Activated CD4-positive, alpha-beta T cell treated with anti-CD3 and anti-CD28 coated beads, Interleukin-2, amount 10 ng/mL, durations not matched to agents 24 days and 14 days (primary cell): ENCODE results near the gene TEDC2. TPM values are rescaled to one million over a fixed set of nuclear protein-coding genes. Genes with fewer than 3 reads are reported as not detected.

ENCODE experiments used
- DNase-seq: peaks from one replicate; pipeline ENCODE4 v3.0.0; 2022
- H3K27ac Mint-ChIP-seq: one replicate; pipeline ENCODE4 v1.8.0; 2022; ENCODE audit warnings: mild to moderate bottlenecking, mixed read lengths
- H3K27me3 Mint-ChIP-seq: one replicate; pipeline ENCODE4 v1.8.0; 2022; ENCODE audit warnings: mixed read lengths
- H3K36me3 Mint-ChIP-seq: one replicate; pipeline ENCODE4 v1.8.0; 2022; ENCODE audit warnings: low read depth, mild to moderate bottlenecking, mixed read lengths
- H3K4me1 Mint-ChIP-seq: one replicate; pipeline ENCODE4 v1.8.0; 2021; ENCODE audit warnings: mixed read lengths
- H3K4me3 Mint-ChIP-seq: one replicate; pipeline ENCODE4 v1.8.0; 2022; ENCODE audit warnings: mild to moderate bottlenecking, moderate library complexity, mixed read lengths
- H3K9me3 Mint-ChIP-seq: one replicate; pipeline ENCODE4 v1.8.0; 2021; ENCODE audit warnings: mixed read lengths
- intact Hi-C: fragments of 100-400 bp; cut with micrococcal nuclease; formaldehyde crosslinking; loops from one replicate; pipeline ENCODE4 v1.15.1; 2023
- total RNA-seq: library from RNA; stranded (reverse); gene quantifications from 2 replicates; pipeline ENCODE4 v1.2.3, GENCODE V29; 2022

The TEDC2 gene
- total RNA-seq, 1 donor from 2014 or later, result 41.7 TPM

- no peaks in the 10 kb centered on the region for H3K4me1 Mint-ChIP-seq
- H3K27me3 Mint-ChIP-seq, result no peaks in the 10 kb centered on the region
- H3K4me3 Mint-ChIP-seq, result no peak overlapping the region
- no peak overlapping the region for H3K27ac Mint-ChIP-seq
- H3K36me3 Mint-ChIP-seq, result no peaks in the 10 kb centered on the region
- intact Hi-C loops, result loop anchor here (1.0 to 5.0 kb wide), 4 partner anchors 27 to 233 kb away; partner anchors contain the start of gene TBC1D24
- no peak for DNase-seq
- no peaks in the 10 kb centered on the region for H3K9me3 Mint-ChIP-seq
Measured at GRCh38 chr16:2501946-2502895, 42.3 kb downstream of the TEDC2 start.

DNA sequence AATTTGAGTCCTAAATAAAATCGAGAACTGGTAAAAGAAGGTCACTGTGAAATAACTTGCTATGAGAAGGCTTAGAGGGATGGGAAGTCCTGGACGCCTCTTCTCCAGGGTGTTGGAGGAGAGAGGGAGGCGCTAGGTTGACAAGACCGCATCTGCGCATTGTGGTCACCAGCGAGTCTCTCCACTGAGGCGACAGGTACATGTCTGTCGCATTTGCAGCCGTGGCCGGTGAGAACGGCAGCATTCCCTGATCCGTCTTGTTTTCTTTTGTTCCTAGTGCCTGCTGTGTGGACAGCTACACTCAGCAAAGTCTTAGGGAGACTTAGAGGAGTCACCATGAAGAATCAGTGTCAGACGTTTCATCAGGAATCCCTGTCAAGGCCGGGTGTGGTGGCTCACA is 45.8 kb downstream of the TEDC2 start:
- DNase-seq, result no peak
- Mint-ChIP-seq H3K27ac (no peak overlapping the region), H3K9me3 (no peaks in the 10 kb centered on the region), H3K4me3 (no peak overlapping the region), H3K36me3 (no peaks in the 10 kb centered on the region), H3K4me1 (no peaks in the 10 kb centered on the region), H3K27me3 (no peaks in the 10 kb centered on the region)
- intact Hi-C loops, result no loop called here

GRCh38 chr16:2507052-2507659 is 47.2 kb downstream of the TEDC2 start:
- no peak for DNase-seq
- H3K9me3 Mint-ChIP-seq, result no peaks in the 10 kb centered on the region
- no peaks in the 10 kb centered on the region for H3K36me3 Mint-ChIP-seq
- peaks cover 2% of the 10 kb centered on the region for H3K4me1 Mint-ChIP-seq
- H3K27me3 Mint-ChIP-seq, result peaks cover 3% of the 10 kb centered on the region
- H3K27ac Mint-ChIP-seq, result no peak overlapping the region
- no peak overlapping the region for H3K4me3 Mint-ChIP-seq
- intact Hi-C loops, result no loop called here

DNA sequence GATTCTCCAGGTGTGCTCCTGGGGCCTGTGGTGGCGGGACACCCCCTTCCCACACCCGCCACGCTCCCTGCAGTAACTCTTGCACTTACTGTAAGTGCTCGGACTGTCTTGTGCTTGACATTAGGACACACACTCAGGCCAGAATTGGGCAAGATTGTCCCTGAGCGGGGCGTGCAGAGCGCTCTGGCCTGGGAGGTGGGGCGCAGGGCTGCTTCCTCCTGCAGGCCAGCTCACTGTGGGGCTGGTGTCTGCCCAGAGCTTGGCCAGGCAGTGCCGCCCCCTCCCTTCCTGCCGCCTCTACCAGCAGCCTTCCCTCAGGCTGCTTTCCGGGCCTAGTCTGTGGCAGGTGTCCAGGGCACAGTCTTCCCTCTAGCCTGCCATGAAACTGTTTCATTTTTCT is 47.8 kb downstream of the TEDC2 start:
- Mint-ChIP-seq H3K9me3 (no peaks in the 10 kb centered on the region), H3K4me1 (peaks cover 8% of the 10 kb centered on the region), H3K36me3 (no peaks in the 10 kb centered on the region), H3K27ac (no peak overlapping the region), H3K27me3 (peaks cover 5% of the 10 kb centered on the region), H3K4me3 (no peak overlapping the region)
- intact Hi-C loops, result no loop called here
- DNase-seq, result no peak

- H3K36me3 Mint-ChIP-seq, result no peaks in the 10 kb centered on the region
Measured at GRCh38 chr16:2508722-2509400, 49.0 kb downstream of the TEDC2 start.

GRCh38 chr16:2511128-2511800 is 51.4 kb downstream of the TEDC2 start:
- H3K4me1 Mint-ChIP-seq, result peaks cover 24% of the 10 kb centered on the region
- intact Hi-C loops, result loop anchor here (5.0 to 10.0 kb wide), 2 partner anchors 94 to 354 kb away; partner anchors contain the start of gene TRAF7
- DNase-seq, result no peak

More at GRCh38 chr16:2508722-2509400, 49.0 kb downstream of the TEDC2 start:
- Mint-ChIP-seq H3K27ac (no peak overlapping the region), H3K9me3 (no peaks in the 10 kb centered on the region), H3K27me3 (peaks cover 6% of the 10 kb centered on the region), H3K4me3 (no peak overlapping the region), H3K4me1 (peaks cover 13% of the 10 kb centered on the region)
- intact Hi-C loops, result no loop called here
- no peak for DNase-seq

GRCh38 chr16:2511996-2512734 is 52.3 kb downstream of the TEDC2 start:
- no peak for DNase-seq
- peaks cover 6% of the 10 kb centered on the region for H3K27me3 Mint-ChIP-seq
- H3K4me3 Mint-ChIP-seq, result peak overlapping the region; percentile 94
- peaks cover 8% of the 10 kb centered on the region for H3K36me3 Mint-ChIP-seq
- peaks cover 34% of the 10 kb centered on the region for H3K4me1 Mint-ChIP-seq
- intact Hi-C loops, result loop anchor here (5.0 to 10.0 kb wide), 2 partner anchors 93 to 355 kb away; partner anchors contain the start of gene TRAF7
- H3K27ac Mint-ChIP-seq, result peak overlapping the region; percentile 90
- no peaks in the 10 kb centered on the region for H3K9me3 Mint-ChIP-seq

More at GRCh38 chr16:2511128-2511800, 51.4 kb downstream of the TEDC2 start:
- Mint-ChIP-seq H3K9me3 (no peaks in the 10 kb centered on the region), H3K27ac (no peak overlapping the region), H3K4me3 (no peak overlapping the region), H3K36me3 (peaks cover 3% of the 10 kb centered on the region), H3K27me3 (peaks cover 6% of the 10 kb centered on the region)

GRCh38 chr16:2512735-2513404 is 53.0 kb downstream of the TEDC2 start:
- Mint-ChIP-seq H3K27me3 (peaks cover 6% of the 10 kb centered on the region), H3K4me1 (peaks cover 38% of the 10 kb centered on the region), H3K27ac (peak overlapping the region; percentile 90), H3K9me3 (no peaks in the 10 kb centered on the region), H3K4me3 (peak overlapping the region; percentile 94), H3K36me3 (peaks cover 10% of the 10 kb centered on the region)
- intact Hi-C loops, result loop anchor here (1.0 to 10.0 kb wide), 3 partner anchors 19 to 356 kb away; partner anchors contain the start of gene TRAF7
- DNase-seq, result peak; percentile 70

DNA sequence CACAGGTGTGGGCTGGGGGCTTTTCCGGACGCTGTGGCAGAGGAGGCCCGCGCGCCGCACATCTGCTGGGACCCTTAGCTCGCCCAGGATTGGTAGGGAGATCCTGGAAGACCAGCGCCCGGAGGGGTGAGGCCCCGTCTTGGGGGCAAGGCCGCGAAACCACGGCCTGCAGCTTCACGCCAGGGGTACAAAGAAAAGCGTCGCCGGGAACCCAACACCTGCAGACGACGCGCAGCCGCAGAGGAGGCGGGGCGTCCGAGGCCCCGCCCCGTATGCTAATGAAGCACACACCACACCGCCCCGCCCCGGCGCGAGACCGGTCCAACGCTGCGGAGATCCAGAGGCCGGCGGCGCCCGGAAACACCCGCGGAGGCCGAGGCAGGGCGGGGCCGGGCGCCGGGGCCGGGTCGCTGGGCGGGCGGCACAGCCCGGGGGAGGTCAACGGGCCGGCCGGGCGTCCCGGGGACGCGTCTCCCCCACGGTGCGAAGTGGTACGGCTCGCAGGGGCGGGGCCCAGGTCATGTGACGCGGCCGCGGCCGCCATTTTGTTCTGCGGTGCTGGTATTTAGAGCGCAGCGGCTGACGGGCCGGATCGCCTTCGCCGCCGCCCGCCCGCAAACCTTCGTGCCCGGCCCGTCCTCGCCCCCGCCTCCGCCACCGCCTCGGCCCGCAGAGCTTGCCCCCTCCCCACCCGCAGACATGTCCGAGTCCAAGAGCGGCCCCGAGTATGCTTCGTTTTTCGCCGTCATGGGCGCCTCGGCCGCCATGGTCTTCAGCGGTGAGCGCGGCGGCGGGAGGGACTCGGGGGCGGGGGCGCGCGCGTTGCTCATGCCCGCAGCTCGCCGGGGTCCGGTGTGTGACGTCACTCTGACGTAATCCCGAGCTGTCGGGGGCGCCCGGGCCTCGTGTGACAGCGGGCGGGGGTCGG is 53.8 kb downstream of the TEDC2 start, which contains the start of gene ATP6V0C:
Gene ATP6V0C (plus strand): TSS at position 548 of the 928 bp plus-strand sequence. CDS start 152 bp downstream, at position 700.
- no peaks in the 10 kb centered on the region for H3K9me3 Mint-ChIP-seq
- H3K4me1 Mint-ChIP-seq, result peaks cover 38% of the 10 kb centered on the region
- peak; percentile 98 for DNase-seq
- H3K27ac Mint-ChIP-seq, result peak within 1 kb of the TSS; percentile 97
- H3K4me3 Mint-ChIP-seq, result peak within 1 kb of the TSS; percentile 94
- intact Hi-C loops, result loop anchor here (1.0 to 10.0 kb wide), 3 partner anchors 19 to 356 kb away; partner anchors contain the start of gene TRAF7
- H3K36me3 Mint-ChIP-seq, result peaks cover 10% of the 10 kb centered on the region
- H3K27me3 Mint-ChIP-seq, result peaks cover 6% of the 10 kb centered on the region
